Ascending aorta (tissue), 2 donors: ENCODE measurements around the gene SCO1. TPM values are rescaled to one million over a fixed set of nuclear protein-coding genes. Genes with fewer than 3 reads are reported as not detected.
"Not testable (repeated sequence)": the region's sequence is repeated elsewhere in the genome, so short reads cannot be mapped to it uniquely, and the experiment has no call there.

Experiments used
- DNase-seq, 2 donors: peaks; one replicate each; pipeline ENCODE4 v3.0.0-alpha.2; 2019; ENCODE audit warnings: low spot score in 2 of 2
- H3K27ac ChIP-seq, 2 donors: fragments of 200-600 bp; sonication (generic); one replicate each; pipeline ENCODE4 v1.5.1; 2016 to 2017; ENCODE audit warnings: mild to moderate bottlenecking in 1 of 2
- H3K27me3 ChIP-seq: fragments of 200-600 bp; sonication (generic); one replicate; pipeline ENCODE4 v1.5.1; 2017
- H3K36me3 ChIP-seq, 2 donors: fragments of 200-600 bp; sonication (generic); one replicate each; pipeline ENCODE4 v1.5.1; 2016
- H3K4me1 ChIP-seq, 2 donors: fragments of 200-600 bp; sonication (generic); one replicate each; pipeline ENCODE4 v1.5.1; 2016 to 2017; ENCODE audit warnings: mild to moderate bottlenecking in 1 of 2
- H3K4me3 ChIP-seq, 2 donors: fragments of 200-600 bp; sonication (generic); one replicate each; pipeline ENCODE4 v1.5.1; 2016 to 2017; ENCODE audit warnings: mild to moderate bottlenecking in 1 of 2
- H3K9me3 ChIP-seq, 2 donors: fragments of 200-600 bp; sonication (generic); one replicate each; pipeline ENCODE4 v1.5.1; 2016
- intact Hi-C: fragments of 100-400 bp; cut with DNase I; formaldehyde crosslinking; loops from one replicate; pipeline ENCODE4 v1.15.1; 2023
- total RNA-seq: library from RNA; depleted of rRNA; stranded (reverse); fragments of >200 nt; gene quantifications from one replicate; pipeline ENCODE4 v1.1.0, GENCODE V29; 2016
- TF ChIP-seq, protein P1 (sequence below), 3 experiments: fragments of 200-600 bp in 2 of 3; fragments of 450-650 bp in 1 of 3; sonication (generic) in 2 of 3; IDR thresholded peaks; one replicate each; pipeline ENCODE4 v1.5.1; 2016 to 2019; ENCODE audit warnings: antibody characterized with exemption in 3 of 3, mild to moderate bottlenecking in 1 of 3, moderate library complexity in 1 of 3

SCO1 gene
- total RNA-seq, 1 donor from 2014 or later = 173 TPM

DNA sequence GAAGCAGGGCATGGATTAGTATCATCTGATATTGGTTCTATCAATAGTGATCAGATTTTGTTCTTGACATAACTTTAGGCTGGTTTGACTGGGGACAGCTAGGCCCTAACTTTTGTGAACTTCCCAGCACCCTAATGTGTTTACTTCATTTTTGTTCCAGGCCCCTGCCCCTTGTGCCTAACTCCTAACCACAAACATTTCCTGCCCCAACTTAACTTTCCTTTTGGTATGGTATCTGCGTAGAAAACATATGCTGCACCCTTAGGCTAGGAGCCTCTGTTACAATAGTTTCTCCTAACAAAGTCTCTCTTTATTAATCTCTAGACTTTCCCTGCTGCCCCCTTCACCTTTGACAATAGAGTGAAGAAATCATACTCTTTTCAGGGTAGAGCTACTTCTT lies 2.5 kb upstream of the SCO1 start:
- H3K4me1 ChIP-seq = peaks cover 5 to 18% of the 10 kb centered on the region in 2 donors
- H3K36me3 ChIP-seq = peaks cover 4 to 8% of the 10 kb centered on the region in 2 donors
- H3K27me3 ChIP-seq = no peaks in the 10 kb centered on the region
- TF ChIP-seq, protein P1, sequence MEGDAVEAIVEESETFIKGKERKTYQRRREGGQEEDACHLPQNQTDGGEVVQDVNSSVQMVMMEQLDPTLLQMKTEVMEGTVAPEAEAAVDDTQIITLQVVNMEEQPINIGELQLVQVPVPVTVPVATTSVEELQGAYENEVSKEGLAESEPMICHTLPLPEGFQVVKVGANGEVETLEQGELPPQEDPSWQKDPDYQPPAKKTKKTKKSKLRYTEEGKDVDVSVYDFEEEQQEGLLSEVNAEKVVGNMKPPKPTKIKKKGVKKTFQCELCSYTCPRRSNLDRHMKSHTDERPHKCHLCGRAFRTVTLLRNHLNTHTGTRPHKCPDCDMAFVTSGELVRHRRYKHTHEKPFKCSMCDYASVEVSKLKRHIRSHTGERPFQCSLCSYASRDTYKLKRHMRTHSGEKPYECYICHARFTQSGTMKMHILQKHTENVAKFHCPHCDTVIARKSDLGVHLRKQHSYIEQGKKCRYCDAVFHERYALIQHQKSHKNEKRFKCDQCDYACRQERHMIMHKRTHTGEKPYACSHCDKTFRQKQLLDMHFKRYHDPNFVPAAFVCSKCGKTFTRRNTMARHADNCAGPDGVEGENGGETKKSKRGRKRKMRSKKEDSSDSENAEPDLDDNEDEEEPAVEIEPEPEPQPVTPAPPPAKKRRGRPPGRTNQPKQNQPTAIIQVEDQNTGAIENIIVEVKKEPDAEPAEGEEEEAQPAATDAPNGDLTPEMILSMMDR (IDR thresholded peaks at IDR 0.05) = no peak
- intact Hi-C loops = loop anchor here (5.0 kb wide), 1 partner anchor 53 kb away; no protein-coding TSS in a partner anchor
- no peak overlapping the region for H3K4me3 ChIP-seq
- no peaks in the 10 kb centered on the region for H3K9me3 ChIP-seq
- DNase-seq = no peak
- H3K27ac ChIP-seq = no peak overlapping the region

DNA sequence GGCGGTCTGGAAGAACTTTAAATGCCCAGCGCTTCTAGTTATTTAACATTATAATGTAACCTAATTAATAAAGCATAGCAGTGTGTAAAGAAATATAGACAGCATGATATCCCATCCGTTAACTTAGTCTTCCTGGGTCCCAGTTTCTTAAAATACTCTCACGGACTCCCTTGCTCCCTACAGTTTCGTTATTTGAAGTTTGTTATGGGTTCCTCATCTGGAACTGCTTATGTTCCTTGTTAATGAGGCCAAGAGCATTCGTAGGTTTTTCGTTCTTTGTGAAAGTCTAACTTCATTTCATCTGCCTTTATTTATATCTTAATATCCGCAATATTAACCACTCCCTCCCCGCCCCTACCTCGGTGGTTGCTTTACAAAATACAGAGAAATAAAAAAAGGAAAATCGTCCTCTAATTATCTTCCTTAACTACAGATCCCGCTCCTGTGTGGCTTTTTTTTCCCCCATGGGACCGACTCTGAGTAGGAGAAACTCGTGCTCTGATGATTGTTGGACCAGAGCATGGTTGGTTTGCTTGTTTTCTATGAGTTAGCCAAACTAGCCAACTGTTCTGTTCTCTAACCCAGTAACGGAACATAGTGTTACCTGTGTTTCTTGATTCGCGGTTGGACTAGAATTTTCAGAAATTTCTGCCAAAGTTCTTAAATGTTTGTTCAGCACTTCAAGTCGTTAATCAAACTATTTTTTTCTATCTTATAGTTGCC lies 924 bp upstream of the SCO1 start:
- DNase-seq = no peak
- TF ChIP-seq, protein P1 (IDR thresholded peaks at IDR 0.05) = no peak
- intact Hi-C loops = loop anchor here (5.0 kb wide), 1 partner anchor 51 kb away; no protein-coding TSS in a partner anchor

DNA sequence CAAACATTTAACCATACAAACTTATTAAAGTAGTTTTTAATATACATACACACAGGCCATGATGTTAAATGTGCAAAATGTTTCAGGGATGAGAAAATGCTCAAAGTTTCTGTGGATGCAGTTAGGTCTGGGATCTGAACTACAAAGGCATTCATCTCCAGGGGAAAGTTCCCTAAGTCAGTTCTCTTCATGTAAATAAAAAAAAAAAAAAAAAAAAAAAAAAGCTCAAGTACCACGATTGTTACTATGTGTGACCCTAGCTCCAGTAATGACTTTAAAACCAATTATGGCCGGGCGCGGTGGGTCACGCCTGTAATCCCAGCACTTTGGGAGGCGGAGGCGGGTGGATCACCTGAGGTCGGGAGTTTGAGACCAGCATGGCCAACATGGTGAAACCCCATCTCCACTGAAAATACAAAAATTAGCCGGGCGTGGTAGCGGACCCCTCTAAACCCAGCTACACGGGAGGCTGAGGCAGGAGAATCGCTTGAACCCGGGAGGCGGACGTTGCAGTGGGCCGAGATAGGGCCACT lies 1.4 kb downstream of the SCO1 start:
- peaks cover 28 to 36% of the 10 kb centered on the region in 2 donors for H3K36me3 ChIP-seq
- not testable (repeated sequence) for H3K27me3 ChIP-seq, H3K9me3 ChIP-seq, H3K27ac ChIP-seq, DNase-seq
- H3K4me1 ChIP-seq = peaks cover 5 to 18% of the 10 kb centered on the region in 2 donors
- intact Hi-C loops = loop anchor here (2.0 to 5.0 kb wide), 3 partner anchors 13 to 49 kb away; no protein-coding TSS in a partner anchor
- H3K4me3 ChIP-seq = peak overlapping the region; percentile 99 to 100

More for the DNA sequence above, 924 bp upstream of the SCO1 start:
- Histone ChIP-seq H3K36me3 (peaks cover 11 to 13% of the 10 kb centered on the region in 2 donors), H3K4me1 (peaks cover 5 to 18% of the 10 kb centered on the region in 2 donors), H3K27ac (peak overlapping the region; percentile 94 to 97), H3K27me3 (no peaks in the 10 kb centered on the region), H3K9me3 (no peaks in the 10 kb centered on the region), H3K4me3 (peak overlapping the region; percentile 99 to 100)

DNA sequence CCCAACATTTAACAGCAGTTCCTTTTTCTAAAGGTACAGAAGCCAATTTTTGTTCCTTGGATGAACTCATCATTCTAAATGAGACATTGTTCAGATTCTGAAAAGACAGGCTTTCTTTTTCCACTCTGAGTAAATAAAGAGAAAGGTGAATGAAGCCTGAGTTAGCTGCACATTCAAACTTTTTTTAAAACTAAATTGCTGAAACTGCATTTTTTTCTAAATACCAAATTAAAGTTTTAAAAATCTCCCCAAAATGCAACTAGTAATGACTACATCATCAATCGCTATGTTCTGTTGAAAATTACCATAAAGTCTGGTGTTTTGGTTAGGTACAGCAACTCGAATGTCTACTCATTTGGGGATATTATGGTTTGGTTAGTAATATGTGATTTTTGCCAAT lies 9.8 kb downstream of the SCO1 start:
- intact Hi-C loops = no loop called here
- Histone ChIP-seq H3K4me3 (no peak overlapping the region), H3K27ac (no peak overlapping the region), H3K9me3 (no peaks in the 10 kb centered on the region), H3K36me3 (peaks cover 27 to 49% of the 10 kb centered on the region in 2 donors), H3K4me1 (peaks cover 0 to 2% of the 10 kb centered on the region in 2 donors), H3K27me3 (no peaks in the 10 kb centered on the region)
- DNase-seq = no peak
- TF ChIP-seq, protein P1 (IDR thresholded peaks at IDR 0.05) = no peak

- Histone ChIP-seq H3K36me3 (peaks cover 27 to 43% of the 10 kb centered on the region in 2 donors), H3K27me3 (no peaks in the 10 kb centered on the region)
- DNase-seq = no peak
These were observed 13.5 kb downstream of the SCO1 start for GRCh38 chr17:10683853-10684252.

More at GRCh38 chr17:10683853-10684252, 13.5 kb downstream of the SCO1 start:
- no peak overlapping the region for H3K4me3 ChIP-seq
- intact Hi-C loops = loop anchor here (2.0 kb wide), 2 partner anchors 13 to 37 kb away; partner anchors contain the start of genes ADPRM and SCO1
- peaks cover 8 to 10% of the 10 kb centered on the region in 2 donors for H3K4me1 ChIP-seq
- H3K9me3 ChIP-seq = no peaks in the 10 kb centered on the region
- TF ChIP-seq, protein P1 (IDR thresholded peaks at IDR 0.05) = peak in 2 of 3 experiments; percentile 31 to 37
- H3K27ac ChIP-seq = peak overlapping the region in 1 of 2 donors; percentile 19
